ENCODE measurements around the gene RAB36.

The RAB36 gene

GRCh38 chr22:23157560-23158515 lies 12.6 kb downstream of the RAB36 start:
- no peak for DNase-seq (ENCODE audit: low read depth in 4 of 4, low spot score in 1 of 4)

GRCh38 chr22:23158516-23159290 lies 13.4 kb downstream of the RAB36 start:
- DNase-seq (ENCODE audit: low read depth in 4 of 4, low spot score in 1 of 4): no peak

- DNase-seq (ENCODE audit: low read depth in 4 of 4, low spot score in 1 of 4): no peak
Measured at GRCh38 chr22:23159291-23159630, 14.0 kb downstream of the RAB36 start.

GRCh38 chr22:23161029-23161428 lies 15.8 kb downstream of the RAB36 start:
- no peak for DNase-seq (ENCODE audit: low read depth in 4 of 4, low spot score in 1 of 4)

- no peak for DNase-seq (ENCODE audit: low read depth in 4 of 4, low spot score in 1 of 4)
Measured at GRCh38 chr22:23161574-23161973, 16.3 kb downstream of the RAB36 start.

GRCh38 chr22:23163665-23164064 lies 18.4 kb downstream of the RAB36 start:
- DNase-seq (ENCODE audit: low read depth in 4 of 4, low spot score in 1 of 4): no peak

- no peak for DNase-seq (ENCODE audit: low read depth in 4 of 4, low spot score in 1 of 4)
Measured at GRCh38 chr22:23164091-23164490, 18.8 kb downstream of the RAB36 start.

- no peak for DNase-seq (ENCODE audit: low read depth in 4 of 4, low spot score in 1 of 4)
Measured at GRCh38 chr22:23166042-23166831, 21.0 kb downstream of the RAB36 start.

GRCh38 chr22:23166841-23167616 lies 21.8 kb downstream of the RAB36 start:
- DNase-seq (ENCODE audit: low read depth in 4 of 4, low spot score in 1 of 4): no peak

- no peak for DNase-seq (ENCODE audit: low read depth in 4 of 4, low spot score in 1 of 4)
Measured at GRCh38 chr22:23168391-23169042, 23.2 kb downstream of the RAB36 start.

GRCh38 chr22:23169043-23169406 lies 23.7 kb downstream of the RAB36 start:
- no peak for DNase-seq (ENCODE audit: low read depth in 4 of 4, low spot score in 1 of 4)

- no peak for DNase-seq (ENCODE audit: low read depth in 4 of 4, low spot score in 1 of 4)
Measured at GRCh38 chr22:23175817-23176644, 30.8 kb downstream of the RAB36 start.

- no peak for DNase-seq (ENCODE audit: low read depth in 4 of 4, low spot score in 1 of 4)
Measured at GRCh38 chr22:23176645-23177027, 31.4 kb downstream of the RAB36 start.

- no peak for DNase-seq (ENCODE audit: low read depth in 4 of 4, low spot score in 1 of 4)
Measured at GRCh38 chr22:23177197-23177596, 31.9 kb downstream of the RAB36 start.

- peak; percentile 38 to 52 (median 46) for DNase-seq (ENCODE audit: low read depth in 4 of 4, low spot score in 1 of 4)
Measured at GRCh38 chr22:23178512-23179254, 33.4 kb downstream of the RAB36 start.

- no peak for DNase-seq (ENCODE audit: low read depth in 4 of 4, low spot score in 1 of 4)
Measured at GRCh38 chr22:23179381-23180299, 34.4 kb downstream of the RAB36 start.

- peak in 3 of 4 experiments; percentile 35 to 60 (median 43) for DNase-seq (ENCODE audit: low read depth in 4 of 4, low spot score in 1 of 4)
Measured at GRCh38 chr22:23180301-23180892, 35.1 kb downstream of the RAB36 start, which contains the start of gene BCR. Gene BCR, plus strand, starts transcription at chr22:23180509. Its CDS starts 452 bp downstream, at chr22:23180961.

Measured in stimulated activated CD4-positive, alpha-beta T cell treated with anti-CD3 and anti-CD28 coated beads, Interleukin-1b, Interleukin-23, amount 100 ng/mL, for 24 hours (primary cell).